Ishikawa (cell line): Measurements from ENCODE around the gene GDF2.

Experiments
- EGR1 ChIP-seq: IDR thresholded peaks from 2 replicates; pipeline ENCODE4 v1.6.1; 2012
- FOXM1 ChIP-seq: IDR thresholded peaks from 2 replicates; pipeline ENCODE4 v1.6.1; 2012; ENCODE audit warnings: low read depth, borderline replicate concordance
- TF ChIP-seq, protein P1 (sequence below): IDR thresholded peaks from 2 replicates; pipeline ENCODE4 v1.6.1; 2012; ENCODE audit warnings: low read depth, mild to moderate bottlenecking
- TF ChIP-seq, protein P2 (sequence below): IDR thresholded peaks from 2 replicates; pipeline ENCODE4 v1.6.1; 2012

DNA sequence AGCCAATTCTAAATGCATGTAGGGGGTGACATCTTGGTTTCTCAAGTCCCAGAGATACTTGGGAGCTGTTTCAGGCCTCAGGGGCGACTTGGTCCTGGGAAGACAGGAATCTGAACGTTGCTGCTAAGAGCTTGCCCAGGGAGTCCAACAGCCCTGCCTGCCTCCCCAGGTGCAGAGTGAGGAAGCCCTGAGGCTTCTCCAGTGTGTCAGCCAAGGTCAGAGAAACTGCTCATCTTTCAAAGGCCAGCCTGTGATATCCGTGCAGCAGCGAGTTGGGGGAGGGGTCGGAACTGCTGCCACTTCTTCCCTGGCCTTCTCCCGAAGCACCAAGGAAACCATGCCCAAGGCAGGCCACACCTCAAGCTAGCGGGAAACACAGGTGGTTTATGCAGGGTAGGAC lies 9.7 kb downstream of the GDF2 start:
- no peak for TF ChIP-seq FOXM1
- TF ChIP-seq, protein P1, sequence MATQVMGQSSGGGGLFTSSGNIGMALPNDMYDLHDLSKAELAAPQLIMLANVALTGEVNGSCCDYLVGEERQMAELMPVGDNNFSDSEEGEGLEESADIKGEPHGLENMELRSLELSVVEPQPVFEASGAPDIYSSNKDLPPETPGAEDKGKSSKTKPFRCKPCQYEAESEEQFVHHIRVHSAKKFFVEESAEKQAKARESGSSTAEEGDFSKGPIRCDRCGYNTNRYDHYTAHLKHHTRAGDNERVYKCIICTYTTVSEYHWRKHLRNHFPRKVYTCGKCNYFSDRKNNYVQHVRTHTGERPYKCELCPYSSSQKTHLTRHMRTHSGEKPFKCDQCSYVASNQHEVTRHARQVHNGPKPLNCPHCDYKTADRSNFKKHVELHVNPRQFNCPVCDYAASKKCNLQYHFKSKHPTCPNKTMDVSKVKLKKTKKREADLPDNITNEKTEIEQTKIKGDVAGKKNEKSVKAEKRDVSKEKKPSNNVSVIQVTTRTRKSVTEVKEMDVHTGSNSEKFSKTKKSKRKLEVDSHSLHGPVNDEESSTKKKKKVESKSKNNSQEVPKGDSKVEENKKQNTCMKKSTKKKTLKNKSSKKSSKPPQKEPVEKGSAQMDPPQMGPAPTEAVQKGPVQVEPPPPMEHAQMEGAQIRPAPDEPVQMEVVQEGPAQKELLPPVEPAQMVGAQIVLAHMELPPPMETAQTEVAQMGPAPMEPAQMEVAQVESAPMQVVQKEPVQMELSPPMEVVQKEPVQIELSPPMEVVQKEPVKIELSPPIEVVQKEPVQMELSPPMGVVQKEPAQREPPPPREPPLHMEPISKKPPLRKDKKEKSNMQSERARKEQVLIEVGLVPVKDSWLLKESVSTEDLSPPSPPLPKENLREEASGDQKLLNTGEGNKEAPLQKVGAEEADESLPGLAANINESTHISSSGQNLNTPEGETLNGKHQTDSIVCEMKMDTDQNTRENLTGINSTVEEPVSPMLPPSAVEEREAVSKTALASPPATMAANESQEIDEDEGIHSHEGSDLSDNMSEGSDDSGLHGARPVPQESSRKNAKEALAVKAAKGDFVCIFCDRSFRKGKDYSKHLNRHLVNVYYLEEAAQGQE, result no peak
- TF ChIP-seq, protein P2, sequence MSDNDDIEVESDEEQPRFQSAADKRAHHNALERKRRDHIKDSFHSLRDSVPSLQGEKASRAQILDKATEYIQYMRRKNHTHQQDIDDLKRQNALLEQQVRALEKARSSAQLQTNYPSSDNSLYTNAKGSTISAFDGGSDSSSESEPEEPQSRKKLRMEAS, result no peak
- TF ChIP-seq EGR1, result no peak
